Stimulated activated CD8-positive, alpha-beta memory T cell treated with anti-CD3 and anti-CD28 coated beads, Interleukin-15, amount 100 ng/mL, for 48 hours (primary cell): Measurements from ENCODE around the gene PRR23E.

ENCODE experiments used
- DNase-seq, 2 donors: peaks; one replicate each; pipeline ENCODE4 v3.0.0-alpha.2; 2020; ENCODE audit warnings: low read depth in 2 of 2

The PRR23E gene

GRCh38 chr3:127209840-127210653 is 17.1 kb downstream of the PRR23E start:
- no peak for DNase-seq

- no peak for DNase-seq
Measured at GRCh38 chr3:127210654-127210943, 17.7 kb downstream of the PRR23E start.

GRCh38 chr3:127211118-127212060 is 18.5 kb downstream of the PRR23E start:
- no peak for DNase-seq

- no peak for DNase-seq
Measured at GRCh38 chr3:127212231-127212630, 19.3 kb downstream of the PRR23E start.

- no peak for DNase-seq
Measured at GRCh38 chr3:127212711-127213110, 19.8 kb downstream of the PRR23E start.

GRCh38 chr3:127213381-127213918 is 20.5 kb downstream of the PRR23E start:
- no peak for DNase-seq

GRCh38 chr3:127214975-127215374 is 22.0 kb downstream of the PRR23E start:
- no peak for DNase-seq

- DNase-seq, result no peak
Measured at GRCh38 chr3:127215714-127216414, 22.9 kb downstream of the PRR23E start.

- no peak for DNase-seq
Measured at GRCh38 chr3:127216415-127217261, 23.7 kb downstream of the PRR23E start.

GRCh38 chr3:127217596-127218453 is 24.9 kb downstream of the PRR23E start:
- DNase-seq, result no peak

GRCh38 chr3:127218454-127218922 is 25.6 kb downstream of the PRR23E start:
- DNase-seq, result no peak

- DNase-seq, result no peak
Measured at GRCh38 chr3:127220497-127220896, 27.6 kb downstream of the PRR23E start.

- DNase-seq, result no peak
Measured at GRCh38 chr3:127221037-127221436, 28.1 kb downstream of the PRR23E start.

- no peak for DNase-seq
Measured at GRCh38 chr3:127221446-127222035, 28.6 kb downstream of the PRR23E start.

- DNase-seq, result no peak
Measured at GRCh38 chr3:127222163-127222562, 29.2 kb downstream of the PRR23E start.

GRCh38 chr3:127222664-127223063 is 29.7 kb downstream of the PRR23E start:
- no peak for DNase-seq

- DNase-seq, result no peak
Measured at GRCh38 chr3:127224118-127224517, 31.2 kb downstream of the PRR23E start.

- DNase-seq, result no peak
Measured at GRCh38 chr3:127226457-127226856, 33.5 kb downstream of the PRR23E start.
